SK-N-MC (cell line): Measurements from ENCODE around the gene KCNJ5.

Experiments used
- DNase-seq: peaks from one replicate; pipeline ENCODE4 v3.0.0-alpha.2; 2011; ENCODE audit warnings: low read depth, low spot score
- H3K27ac ChIP-seq: fragments of 200-600 bp; sonication (generic); 2 replicates; pipeline ENCODE4 v1.5.1; 2016; ENCODE audit warnings: mixed run types
- H3K36me3 ChIP-seq: fragments of 200-600 bp; sonication (generic); 2 replicates; pipeline ENCODE4 v1.6.1; 2017; ENCODE audit warnings: antibody characterized with exemption, low read length, mixed read lengths; ENCODE audit not compliant: insufficient read depth
- H3K4me3 ChIP-seq: fragments of 200-600 bp; sonication (generic); 2 replicates; pipeline ENCODE4 v1.5.1; 2016
- H3K9ac ChIP-seq: fragments of 200-600 bp; sonication (generic); 2 replicates; pipeline ENCODE4 v1.8.0; 2017; ENCODE audit warnings: mixed run types, mixed read lengths; ENCODE audit not compliant: insufficient read length
- H3K9me3 ChIP-seq: fragments of 200-600 bp; sonication (generic); 2 replicates; pipeline ENCODE4 v1.6.1; 2017; ENCODE audit warnings: low read depth, mild to moderate bottlenecking, antibody characterized with exemption, low read length, moderate library complexity, mixed read lengths
- EZH2 ChIP-seq: fragments of 200-600 bp; sonication (generic); IDR thresholded peaks from one replicate; pipeline ENCODE4 v1.6.1; 2017; ENCODE audit warnings: antibody characterized with exemption
- FOXP2 ChIP-seq: optimal IDR thresholded peaks from 2 replicates; pipeline ENCODE3; 2011; ENCODE audit warnings: mild to moderate bottlenecking, moderate library complexity; ENCODE audit not compliant: insufficient read depth; ENCODE audit errors: extremely low read length, control extremely low read depth
- POLR2AphosphoS5 ChIP-seq: IDR thresholded peaks from 2 replicates; pipeline ENCODE4 v1.6.1; 2012; ENCODE audit warnings: mild to moderate bottlenecking, low read depth, low read length, borderline replicate concordance

KCNJ5 gene

DNA sequence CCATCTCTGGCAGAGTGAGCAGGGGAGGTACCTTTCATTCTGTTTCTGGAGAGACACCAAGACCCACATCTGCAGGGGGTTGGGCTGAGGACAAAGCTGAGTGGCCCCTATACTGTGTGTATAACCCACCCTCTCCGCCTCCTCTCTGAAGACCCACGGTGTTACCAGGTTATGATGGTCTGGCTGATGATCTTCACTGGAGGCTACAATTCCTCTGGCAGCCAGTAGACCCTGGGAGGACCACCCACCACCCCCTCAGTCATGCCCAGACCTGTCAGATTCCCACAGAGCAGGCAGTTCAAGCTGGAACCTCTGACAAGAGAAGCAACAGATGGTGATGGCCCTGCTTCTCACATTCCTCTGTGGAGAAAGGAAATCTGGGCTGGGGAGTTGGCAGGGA is 12.7 kb upstream of the KCNJ5 start:
- no peaks in the 10 kb centered on the region for H3K36me3 ChIP-seq
- H3K9me3 ChIP-seq: no peaks in the 10 kb centered on the region
- no peak overlapping the region for H3K27ac ChIP-seq
- H3K9ac ChIP-seq: no peak overlapping the region
- DNase-seq: no peak
- H3K4me3 ChIP-seq: no peak overlapping the region
- TF ChIP-seq POLR2AphosphoS5 (no peak), FOXP2 (no peak)

DNA sequence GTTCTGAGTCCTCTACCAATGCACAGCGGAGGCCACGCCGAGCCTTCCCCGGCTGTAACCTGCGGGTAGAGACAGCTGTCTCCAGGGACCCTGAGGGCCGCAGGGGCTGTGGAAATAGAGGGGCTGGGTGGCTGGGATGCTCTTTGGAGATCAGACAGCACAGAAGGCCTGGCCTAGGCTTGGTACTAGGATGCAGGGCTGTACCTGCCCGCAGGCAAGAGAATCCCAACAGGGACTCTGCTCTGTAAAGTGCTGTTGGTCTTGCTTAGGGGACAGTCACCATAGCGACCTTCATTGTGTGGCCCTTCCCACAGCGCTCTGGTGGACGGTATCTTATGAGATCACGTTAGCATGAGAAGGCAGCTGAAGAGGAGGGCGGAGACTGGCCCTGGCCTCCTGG is 11.3 kb upstream of the KCNJ5 start:
- H3K9ac ChIP-seq: no peak overlapping the region
- no peak overlapping the region for H3K27ac ChIP-seq
- no peaks in the 10 kb centered on the region for H3K9me3 ChIP-seq
- no peak overlapping the region for H3K4me3 ChIP-seq
- DNase-seq: no peak
- no peak for TF ChIP-seq POLR2AphosphoS5
- TF ChIP-seq EZH2: no peak
- TF ChIP-seq FOXP2: no peak
- no peaks in the 10 kb centered on the region for H3K36me3 ChIP-seq

DNA sequence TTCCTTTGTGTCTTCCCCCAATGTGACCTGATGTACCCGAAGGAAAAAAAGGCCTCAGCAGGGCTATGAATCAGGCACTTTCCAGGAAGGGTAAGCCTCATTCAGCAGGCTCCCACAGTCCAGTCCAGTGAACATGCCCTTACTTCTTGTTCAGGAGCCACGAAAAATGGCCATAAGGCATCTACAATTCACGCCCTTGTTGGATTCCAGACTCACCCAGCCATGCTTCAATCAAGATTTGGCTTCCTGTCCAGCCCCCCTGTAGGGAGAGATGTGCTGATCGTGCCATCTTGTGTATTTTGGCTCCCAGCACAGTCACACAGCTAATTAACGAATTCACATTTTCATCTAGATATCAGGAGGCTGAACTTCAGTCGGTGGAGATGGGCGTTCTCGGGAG is 9.9 kb upstream of the KCNJ5 start:
- Histone ChIP-seq H3K4me3 (no peak overlapping the region), H3K36me3 (no peaks in the 10 kb centered on the region), H3K9ac (no peak overlapping the region), H3K9me3 (no peaks in the 10 kb centered on the region), H3K27ac (no peak overlapping the region)
- DNase-seq: no peak
- TF ChIP-seq FOXP2: no peak
- TF ChIP-seq EZH2: no peak
- no peak for TF ChIP-seq POLR2AphosphoS5

DNA sequence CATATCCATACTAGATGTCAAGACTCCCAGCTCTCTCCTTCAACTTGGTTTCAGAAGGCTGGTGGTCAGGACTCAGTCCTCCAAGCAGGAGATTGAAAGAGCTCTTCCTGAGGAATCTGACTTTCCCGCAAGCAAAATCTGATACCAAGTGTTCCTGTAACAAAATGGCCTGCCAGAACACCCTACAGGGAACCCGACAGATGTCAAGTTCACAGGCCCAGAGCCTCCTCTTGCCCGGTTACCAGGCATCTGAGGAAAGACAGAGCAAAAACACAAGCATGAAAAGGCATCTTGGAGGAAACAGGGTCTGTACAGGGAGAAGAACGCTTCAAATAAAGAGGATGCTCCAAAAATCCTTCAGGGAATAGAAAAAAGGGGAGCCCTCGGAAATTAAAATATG is 8.7 kb upstream of the KCNJ5 start:
- no peak for DNase-seq
- Histone ChIP-seq H3K9ac (no peak overlapping the region), H3K9me3 (no peaks in the 10 kb centered on the region), H3K36me3 (no peaks in the 10 kb centered on the region), H3K27ac (no peak overlapping the region), H3K4me3 (no peak overlapping the region)
- no peak for TF ChIP-seq POLR2AphosphoS5
- TF ChIP-seq FOXP2: no peak
- TF ChIP-seq EZH2: no peak

DNA sequence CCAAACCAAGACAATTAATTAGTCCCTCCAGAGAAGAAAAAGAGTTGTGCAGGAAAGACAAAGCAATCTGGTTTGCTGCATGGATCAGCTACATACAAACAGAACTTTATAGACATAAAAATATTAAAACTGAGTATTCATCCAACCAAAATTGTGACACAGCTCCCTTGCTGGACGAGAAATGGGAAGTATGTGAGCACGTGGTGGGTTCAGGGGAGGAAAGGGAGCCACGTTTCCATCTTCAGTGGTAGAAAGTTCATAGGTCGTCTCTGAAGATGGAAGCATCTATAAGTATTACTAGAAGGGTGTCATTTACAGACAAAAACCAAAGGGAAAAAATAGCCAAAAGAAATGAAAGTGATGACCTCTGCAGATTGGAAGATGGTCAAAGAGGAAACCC is 7.1 kb upstream of the KCNJ5 start:
- TF ChIP-seq EZH2 (no peak), FOXP2 (no peak), POLR2AphosphoS5 (no peak)
- no peak for DNase-seq
- no peak overlapping the region for H3K27ac ChIP-seq
- H3K36me3 ChIP-seq: no peaks in the 10 kb centered on the region
- H3K4me3 ChIP-seq: no peak overlapping the region
- H3K9ac ChIP-seq: no peak overlapping the region
- no peaks in the 10 kb centered on the region for H3K9me3 ChIP-seq

GRCh38 chr11:128884703-128885338 is 6.3 kb upstream of the KCNJ5 start:
- H3K36me3 ChIP-seq: no peaks in the 10 kb centered on the region
- no peak overlapping the region for H3K4me3 ChIP-seq
- no peak for TF ChIP-seq FOXP2
- TF ChIP-seq EZH2: no peak
- no peak for TF ChIP-seq POLR2AphosphoS5
- H3K9ac ChIP-seq: no peak overlapping the region
- H3K9me3 ChIP-seq: no peaks in the 10 kb centered on the region
- no peak for DNase-seq
- H3K27ac ChIP-seq: no peak overlapping the region

- Histone ChIP-seq H3K9ac (no peak overlapping the region), H3K36me3 (no peaks in the 10 kb centered on the region), H3K9me3 (no peaks in the 10 kb centered on the region), H3K27ac (no peak overlapping the region), H3K4me3 (no peak overlapping the region)
- no peak for DNase-seq
- TF ChIP-seq EZH2 (no peak), POLR2AphosphoS5 (no peak), FOXP2 (no peak)
Measured at GRCh38 chr11:128886406-128887124, 4.6 kb upstream of the KCNJ5 start.

- TF ChIP-seq EZH2 (no peak), POLR2AphosphoS5 (no peak), FOXP2 (no peak)
- no peaks in the 10 kb centered on the region for H3K9me3 ChIP-seq
- H3K27ac ChIP-seq: no peak overlapping the region
- H3K36me3 ChIP-seq: no peaks in the 10 kb centered on the region
- no peak overlapping the region for H3K9ac ChIP-seq
- H3K4me3 ChIP-seq: no peak overlapping the region
- no peak for DNase-seq
Measured at GRCh38 chr11:128888034-128888985, 2.8 kb upstream of the KCNJ5 start.
